HG03378 (cell line): ENCODE data around the gene TNFRSF8.

ENCODE experiments used
- ATAC-seq: cut with Tn5 transposase; IDR thresholded peaks from one replicate; pipeline ENCODE4 v1.9.1; 2021; ENCODE audit warnings: mild to moderate bottlenecking, moderate library complexity; ENCODE audit not compliant: unreplicated experiment

Gene TNFRSF8

DNA sequence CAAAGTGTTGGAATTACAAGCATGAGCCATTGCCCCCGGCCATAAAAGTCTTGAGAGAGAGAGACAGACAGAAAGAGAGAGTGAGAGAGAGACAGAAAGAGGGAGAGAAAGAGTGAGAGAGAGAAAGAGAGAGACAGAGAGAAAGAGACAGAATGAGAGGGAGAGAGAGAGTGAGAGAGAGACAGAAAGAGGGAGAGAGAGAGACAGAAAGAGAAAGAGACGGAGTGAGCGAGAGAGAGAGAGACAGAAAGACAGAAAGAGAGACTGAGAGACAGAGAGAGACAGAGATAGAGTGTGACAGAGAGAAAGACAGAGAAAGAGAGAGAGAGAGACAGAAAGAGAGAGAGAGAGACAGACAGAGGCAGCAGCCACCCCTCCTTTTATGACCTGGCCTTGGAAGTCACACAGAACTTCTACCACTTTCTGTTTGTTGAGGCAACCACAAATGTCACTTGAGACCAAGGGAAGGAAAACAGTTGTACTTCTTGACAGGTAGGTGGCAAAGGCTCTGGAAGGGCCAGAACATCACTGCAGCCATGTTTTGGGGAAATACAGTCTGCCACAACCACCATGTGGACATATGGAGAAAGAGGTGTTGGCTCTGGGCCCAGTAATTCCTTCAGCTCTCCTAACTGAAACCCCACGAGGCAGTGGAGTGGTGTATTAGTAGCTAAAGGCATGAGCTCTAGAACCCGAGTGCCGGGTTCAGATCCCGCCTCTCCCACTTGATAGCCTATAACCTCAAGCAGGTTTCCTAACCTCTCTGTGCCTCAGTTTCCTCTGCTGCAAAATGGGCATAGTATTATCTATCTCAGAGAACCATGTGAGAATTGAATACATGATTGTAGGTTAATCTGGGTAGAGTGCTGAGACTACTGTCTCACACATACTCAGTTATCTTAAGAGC is 50.6 kb downstream of the TNFRSF8 start:
- no peak for ATAC-seq

DNA sequence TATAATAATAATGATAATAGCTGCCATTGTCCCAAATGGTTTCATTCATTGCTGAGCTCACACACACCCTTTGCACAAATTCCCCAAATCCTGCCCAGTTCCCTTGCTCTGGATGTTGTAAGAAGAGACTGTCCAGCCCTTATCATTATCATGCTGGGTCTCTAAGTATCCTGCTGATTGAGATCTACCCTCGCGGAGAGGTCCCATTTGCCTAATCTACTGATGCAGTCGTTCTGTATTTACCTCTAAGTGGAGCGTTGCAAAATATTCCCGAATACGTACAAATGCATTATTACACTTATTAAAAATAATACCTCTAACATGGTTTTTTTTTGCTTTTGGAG is 51.2 kb downstream of the TNFRSF8 start:
- ATAC-seq = no peak

DNA sequence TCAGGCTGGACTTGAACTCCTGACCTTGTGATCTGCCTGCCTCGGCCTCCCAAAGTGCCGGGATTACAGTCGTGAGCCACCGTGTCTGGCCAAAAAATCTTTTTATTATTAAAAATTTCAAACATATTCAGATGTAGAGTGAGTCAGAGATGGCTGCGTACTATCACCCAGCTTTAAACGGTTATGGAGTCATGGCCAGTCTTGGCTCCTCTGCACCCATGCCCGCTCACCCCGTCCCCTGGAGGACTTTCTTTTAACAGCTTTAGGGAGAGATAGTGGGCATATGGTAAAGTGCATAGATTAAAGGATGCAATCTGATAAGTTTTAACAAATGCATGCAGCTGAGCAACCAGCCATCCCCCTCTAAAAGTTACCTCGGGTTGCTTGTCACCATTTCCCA is 51.8 kb downstream of the TNFRSF8 start:
- ATAC-seq = no peak

DNA sequence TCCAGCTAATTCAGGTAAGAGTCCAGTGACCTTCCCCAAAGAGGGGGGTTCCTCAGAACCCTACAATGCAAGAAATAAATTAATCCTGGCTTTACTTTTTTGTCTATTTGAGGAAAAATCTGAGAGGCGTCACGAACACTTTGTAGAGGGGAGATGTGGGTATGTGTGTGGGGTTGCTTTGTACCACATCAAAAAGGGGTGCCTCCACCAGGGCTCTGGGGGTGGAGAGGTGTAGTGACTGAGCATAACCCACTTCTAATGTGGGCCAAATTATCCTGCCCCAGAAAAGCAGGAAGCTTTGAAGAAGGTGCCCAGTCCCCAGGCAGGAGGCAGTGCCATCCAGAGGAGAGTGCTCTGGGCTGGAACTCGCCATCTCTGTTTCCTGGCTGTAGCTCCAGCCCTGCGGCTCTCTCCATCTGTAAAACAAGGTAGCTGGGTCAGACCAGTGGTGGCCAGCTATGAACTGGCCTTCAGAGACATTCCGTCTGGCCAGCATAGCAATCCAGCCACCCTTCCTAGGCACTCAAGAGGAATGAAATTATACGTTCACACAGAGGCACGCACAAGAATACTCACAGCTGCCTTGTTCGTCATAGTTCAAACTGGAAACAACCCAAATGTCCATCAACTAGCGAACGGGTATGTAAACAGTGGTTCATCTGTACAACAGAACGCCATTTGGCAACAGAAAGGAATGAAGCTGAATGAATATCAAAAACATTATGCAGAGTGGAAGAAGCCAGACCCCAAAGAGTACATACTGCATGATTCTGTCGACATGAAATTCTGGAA is 58.3 kb downstream of the TNFRSF8 start:
- ATAC-seq = no peak

DNA sequence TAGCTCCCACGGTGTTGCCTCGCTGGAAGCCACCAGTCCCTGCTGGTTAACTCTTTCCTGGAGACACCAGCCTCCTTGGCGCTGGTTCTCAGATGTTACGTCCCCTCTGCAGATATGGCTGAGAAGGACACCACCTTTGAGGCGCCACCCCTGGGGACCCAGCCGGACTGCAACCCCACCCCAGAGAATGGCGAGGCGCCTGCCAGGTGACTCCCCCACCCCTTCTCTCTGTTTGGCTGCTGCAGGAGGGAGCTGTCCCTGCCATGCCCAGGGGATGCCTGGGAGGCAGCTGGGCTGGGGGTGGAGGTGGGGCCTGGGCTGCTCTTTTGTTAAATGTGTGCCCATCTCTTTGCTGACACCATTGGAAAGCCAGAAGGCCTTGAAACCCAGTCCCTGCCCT is 60.1 kb downstream of the TNFRSF8 start:
- no peak for ATAC-seq

DNA sequence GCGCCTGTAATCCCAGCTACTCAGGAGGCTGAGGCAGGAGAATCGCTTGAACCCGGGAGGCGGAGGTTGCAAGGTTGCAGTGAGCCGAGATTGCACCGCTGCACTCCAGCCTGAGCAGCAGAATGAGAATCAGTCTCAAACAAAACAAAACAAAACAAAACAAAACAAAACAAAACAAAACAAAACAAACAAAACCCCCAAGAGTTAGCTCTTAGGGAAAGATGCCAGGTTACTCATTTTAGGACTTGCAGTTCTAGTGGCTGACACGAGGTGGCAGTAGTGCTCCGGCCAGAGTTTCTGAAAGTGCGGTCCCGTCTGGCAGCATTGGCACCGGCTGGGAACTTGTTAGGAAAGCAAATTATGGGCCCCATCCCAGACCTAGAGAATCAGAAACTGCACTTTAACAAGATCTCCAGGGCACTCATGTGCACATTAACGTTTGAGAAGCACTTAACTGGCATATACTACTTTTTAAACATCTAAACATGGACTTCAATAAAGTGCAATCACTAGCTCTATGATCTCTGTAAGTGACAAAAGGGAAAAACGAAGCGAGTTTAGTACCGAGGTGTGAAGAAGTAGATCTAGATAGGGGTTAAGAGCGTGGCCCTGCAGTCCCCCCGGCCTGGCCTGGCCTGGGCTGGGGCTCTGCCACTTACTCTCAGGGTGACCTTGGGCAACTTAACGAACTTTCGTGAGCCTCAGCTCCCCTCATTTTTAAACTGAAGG is 61.8 kb downstream of the TNFRSF8 start:
- no peak for ATAC-seq

DNA sequence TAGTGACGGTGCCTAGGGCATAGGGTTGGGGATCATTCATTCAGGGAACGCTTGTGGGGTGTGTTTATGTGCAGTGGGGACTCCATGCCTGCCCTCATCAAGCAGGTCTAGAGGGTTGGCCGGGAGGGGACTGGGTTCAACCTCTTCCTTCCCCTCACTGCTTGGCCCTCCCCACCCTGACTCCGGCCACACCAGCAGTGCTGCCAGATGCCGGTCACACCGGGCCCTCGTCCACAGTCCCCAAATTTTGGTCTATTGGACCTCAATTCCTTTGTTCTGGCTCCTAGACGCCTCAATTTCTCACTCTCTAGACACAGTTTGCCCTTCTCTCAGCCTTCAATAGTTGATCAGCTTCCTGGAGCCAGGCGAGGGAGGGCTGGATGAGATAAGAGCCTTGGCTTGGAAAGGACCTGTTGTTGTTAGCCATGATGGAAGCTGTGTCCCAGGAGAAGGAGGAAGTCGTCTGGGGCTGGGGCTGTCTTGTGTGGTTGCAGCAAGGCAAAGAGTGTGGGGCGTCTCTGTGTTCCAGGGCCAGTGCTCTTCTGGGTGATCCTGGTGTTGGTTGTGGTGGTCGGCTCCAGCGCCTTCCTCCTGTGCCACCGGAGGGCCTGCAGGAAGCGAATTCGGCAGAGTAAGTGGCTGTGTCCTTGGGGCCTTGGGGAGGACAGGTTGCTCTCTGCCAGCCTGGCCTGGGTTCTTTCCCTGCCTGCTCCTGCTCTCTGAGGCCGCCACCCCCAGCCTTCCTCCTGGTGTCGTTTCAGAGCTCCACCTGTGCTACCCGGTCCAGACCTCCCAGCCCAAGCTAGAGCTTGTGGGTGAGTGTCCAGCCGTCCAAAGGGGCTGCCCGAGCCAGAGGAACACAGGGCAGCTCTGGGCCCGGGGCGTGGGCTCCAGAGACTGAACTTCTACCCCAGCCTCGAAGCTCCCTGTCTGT is 62.6 kb downstream of the TNFRSF8 start:
- ATAC-seq = no peak

DNA sequence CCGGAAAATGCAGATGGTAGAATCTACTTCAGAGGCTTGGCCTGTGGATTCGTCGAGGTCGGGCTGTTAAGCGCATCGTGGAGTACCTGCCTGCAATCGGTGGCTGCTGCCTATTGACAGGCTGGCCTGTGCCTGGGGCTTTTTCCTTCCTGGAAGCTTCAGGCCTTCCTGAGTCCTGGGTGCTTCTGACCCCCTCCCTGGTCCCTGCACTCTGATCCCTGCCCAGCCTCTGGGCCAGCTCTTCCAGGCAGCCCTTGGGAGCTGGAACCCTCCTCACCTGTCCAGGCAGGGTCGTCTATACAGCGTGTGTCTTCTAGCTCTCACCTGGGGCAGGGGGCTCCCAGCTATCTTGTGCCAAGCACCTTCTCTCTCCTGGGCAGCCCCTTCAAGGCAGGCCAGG is 63.7 kb downstream of the TNFRSF8 start:
- no peak for ATAC-seq

DNA sequence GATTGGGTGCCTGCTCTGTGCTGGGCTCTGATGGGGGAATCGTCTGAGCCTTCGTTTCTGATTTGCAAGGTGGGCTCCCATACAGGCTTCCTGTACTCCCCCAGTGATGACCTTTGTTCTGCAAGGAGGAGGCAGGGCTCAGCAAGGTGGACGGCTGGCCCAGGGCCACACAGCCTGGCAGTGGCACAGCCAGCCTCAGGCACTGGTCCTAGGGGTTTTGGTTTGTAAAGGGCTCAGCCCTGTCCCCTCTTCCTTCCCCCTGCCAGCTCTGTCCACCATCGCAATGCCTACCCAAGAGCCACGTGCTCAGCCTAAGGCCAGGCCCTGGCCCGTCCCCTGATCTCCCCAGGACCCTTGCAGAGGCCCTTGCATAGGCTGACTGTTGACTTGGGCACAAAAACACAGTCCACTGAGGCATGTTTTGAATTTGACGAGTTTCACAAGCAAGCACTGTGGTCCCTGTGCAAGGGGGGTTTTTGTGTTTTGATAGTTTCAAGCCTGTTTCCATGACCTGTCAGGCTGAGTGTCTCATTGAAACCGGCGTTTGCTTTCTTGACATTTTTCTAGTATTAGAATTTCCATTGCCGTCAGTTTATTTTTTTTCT is 64.2 kb downstream of the TNFRSF8 start:
- ATAC-seq = no peak

DNA sequence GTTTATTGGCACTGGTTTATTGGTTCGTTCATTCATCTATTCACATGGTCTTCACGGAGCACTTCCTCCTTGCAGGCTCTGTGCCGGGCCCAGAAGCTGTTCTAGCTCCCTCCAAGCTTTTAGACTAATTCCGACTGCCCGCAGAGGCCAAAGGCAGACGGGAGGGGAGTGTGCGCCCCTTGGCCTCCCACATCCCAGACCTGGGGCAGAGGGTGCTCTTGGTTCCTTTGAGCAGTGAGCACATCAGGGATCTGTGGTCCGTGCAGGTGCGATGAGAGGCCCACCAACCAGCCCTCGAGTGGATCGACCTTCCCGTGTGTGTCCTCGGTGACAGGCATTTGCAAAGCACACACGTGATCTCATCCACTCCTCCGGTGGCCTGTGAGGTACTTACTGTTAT is 65.0 kb downstream of the TNFRSF8 start:
- ATAC-seq = no peak

DNA sequence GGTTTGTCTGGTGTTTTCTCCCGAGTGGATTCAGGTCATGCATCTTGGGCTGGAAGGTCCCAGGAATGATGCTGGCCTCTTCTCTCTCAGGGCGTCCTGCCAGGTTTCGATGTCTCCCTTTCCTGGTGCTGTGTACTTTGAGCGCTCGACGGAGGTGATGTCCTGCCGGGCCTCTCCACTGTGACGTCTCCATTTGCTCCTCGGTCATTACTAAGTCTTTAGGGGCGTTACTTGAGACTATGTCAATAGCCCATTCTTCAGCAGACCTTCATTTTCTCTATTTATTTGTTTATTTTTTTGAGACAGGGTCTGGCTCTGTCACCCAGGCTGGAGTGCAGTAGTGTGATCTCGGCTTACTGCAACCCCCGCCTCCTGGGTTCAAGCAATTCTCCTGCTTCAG is 66.5 kb downstream of the TNFRSF8 start:
- no peak for ATAC-seq

GRCh38 chr1:12130466-12131130 is 67.5 kb downstream of the TNFRSF8 start:
- no peak for ATAC-seq

DNA sequence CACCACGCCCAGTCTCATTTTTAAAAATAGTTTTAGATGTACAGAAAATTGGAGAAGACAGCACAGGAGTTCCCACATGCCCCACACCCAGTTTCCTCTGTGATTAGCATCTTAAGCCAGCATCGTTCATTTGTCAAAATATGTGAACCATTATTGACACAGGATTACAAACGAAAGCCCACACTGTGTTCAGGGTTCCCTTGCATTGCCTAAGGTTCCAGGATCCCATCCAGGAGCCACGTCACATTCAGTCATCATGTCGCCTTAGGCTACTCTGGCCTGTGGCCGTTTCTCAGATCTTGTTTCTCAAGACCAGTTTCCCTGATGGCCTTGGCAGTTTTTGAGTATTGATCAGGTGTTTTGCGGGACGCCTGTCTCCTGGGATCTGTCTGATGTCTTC is 69.0 kb downstream of the TNFRSF8 start:
- no peak for ATAC-seq

DNA sequence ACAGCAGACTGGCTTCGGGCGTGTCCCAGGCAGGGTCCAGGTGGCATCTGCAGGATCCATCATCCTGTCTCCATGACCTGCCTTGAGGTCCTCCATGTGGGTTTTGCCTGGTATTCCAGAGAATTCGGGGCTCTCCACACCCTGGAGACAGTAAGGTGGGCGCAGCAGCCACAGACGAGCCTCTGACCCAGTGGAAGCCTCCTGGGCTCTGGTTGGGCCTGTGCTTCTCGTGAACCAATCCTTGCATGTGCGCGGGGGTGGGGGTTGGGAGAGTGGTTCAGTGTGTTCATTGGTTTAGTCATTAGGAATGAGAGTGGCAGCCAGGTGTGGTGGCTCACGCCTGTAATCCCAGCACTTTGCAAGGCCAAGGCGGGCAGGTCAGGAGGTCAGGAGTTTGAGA is 71.6 kb downstream of the TNFRSF8 start:
- ATAC-seq = no peak

- ATAC-seq = no peak
Observed at GRCh38 chr1:12135612-12136011, 72.5 kb downstream of the TNFRSF8 start.

DNA sequence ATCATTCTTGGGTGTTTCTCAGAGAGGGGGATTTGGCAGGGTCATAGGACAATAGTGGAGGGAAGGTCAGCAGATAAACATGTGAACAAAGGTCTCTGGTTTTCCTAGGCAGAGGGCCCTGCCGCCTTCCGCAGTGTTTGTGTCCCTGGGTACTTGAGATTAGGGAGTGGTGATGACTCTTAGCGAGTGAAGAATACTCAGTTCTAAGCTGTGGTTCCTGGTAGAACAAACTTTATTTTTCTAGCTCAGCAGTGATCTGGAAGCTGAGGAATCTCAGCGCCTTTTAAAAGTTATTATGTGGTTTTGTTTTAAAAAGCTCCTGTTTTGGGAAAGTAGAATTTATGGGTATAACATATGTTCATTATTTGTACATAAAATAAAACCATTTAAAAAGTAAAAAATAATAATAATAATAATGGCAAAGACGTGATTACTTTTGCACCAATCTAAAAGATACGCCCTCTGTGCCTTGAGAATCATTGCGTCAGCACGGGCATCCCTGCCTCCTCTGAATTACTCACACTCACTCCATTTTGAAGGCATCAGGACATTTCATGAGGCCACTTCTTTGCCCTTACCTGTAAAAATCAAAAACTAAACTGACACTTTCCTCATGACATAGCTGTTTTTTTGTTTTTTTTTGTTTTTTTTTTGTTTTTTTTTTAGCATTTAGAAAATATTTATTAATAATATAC is 74.0 kb downstream of the TNFRSF8 start:
- ATAC-seq = no peak

- no peak for ATAC-seq
Observed at GRCh38 chr1:12138196-12139168, 75.4 kb downstream of the TNFRSF8 start.

GRCh38 chr1:12140016-12140415 is 76.9 kb downstream of the TNFRSF8 start:
- ATAC-seq = no peak
